OCI-M1 (cell line): ENCODE data around the gene LORICRIN.

ENCODE experiments used
- DNase-seq: peaks from one replicate; lab custom pipeline; 2025; lab: John Stamatoyannopoulos, UW

Gene LORICRIN

GRCh38 chr1:153250166-153250565 lies 9.3 kb upstream of the LORICRIN start:
- DNase-seq = no peak

GRCh38 chr1:153251087-153251486 lies 8.4 kb upstream of the LORICRIN start:
- DNase-seq = no peak

GRCh38 chr1:153251562-153251961 lies 7.9 kb upstream of the LORICRIN start:
- peak; percentile 58 for DNase-seq

- no peak for DNase-seq
Measured at GRCh38 chr1:153251988-153252387, 7.5 kb upstream of the LORICRIN start.

- no peak for DNase-seq
Measured at GRCh38 chr1:153253076-153253475, 6.4 kb upstream of the LORICRIN start.

GRCh38 chr1:153253693-153254092 lies 5.8 kb upstream of the LORICRIN start:
- peak; percentile 35 for DNase-seq

- DNase-seq = no peak
Measured at GRCh38 chr1:153260585-153261280, 1.2 kb downstream of the LORICRIN start.

- DNase-seq = no peak
Measured at GRCh38 chr1:153261281-153262069, 2.0 kb downstream of the LORICRIN start.

- DNase-seq = no peak
Measured at GRCh38 chr1:153262070-153262366, 2.5 kb downstream of the LORICRIN start.

- DNase-seq = no peak
Measured at GRCh38 chr1:153262462-153263157, 3.1 kb downstream of the LORICRIN start.

- DNase-seq = no peak
Measured at GRCh38 chr1:153265457-153265856, 6.0 kb downstream of the LORICRIN start.

GRCh38 chr1:153271711-153272110 lies 12.2 kb downstream of the LORICRIN start:
- no peak for DNase-seq

GRCh38 chr1:153272186-153272585 lies 12.7 kb downstream of the LORICRIN start:
- DNase-seq = no peak

GRCh38 chr1:153277852-153278251 lies 18.4 kb downstream of the LORICRIN start:
- peak; percentile 30 for DNase-seq

GRCh38 chr1:153288634-153289275 lies 29.3 kb downstream of the LORICRIN start:
- peak; percentile 67 for DNase-seq

GRCh38 chr1:153291514-153291913 lies 32.0 kb downstream of the LORICRIN start:
- no peak for DNase-seq

- no peak for DNase-seq
Measured at GRCh38 chr1:153292185-153292584, 32.7 kb downstream of the LORICRIN start.

- DNase-seq = no peak
Measured at GRCh38 chr1:153292740-153293479, 33.4 kb downstream of the LORICRIN start.

GRCh38 chr1:153293480-153293775 lies 33.9 kb downstream of the LORICRIN start:
- DNase-seq = no peak

- DNase-seq = no peak
Measured at GRCh38 chr1:153293851-153294250, 34.4 kb downstream of the LORICRIN start.

GRCh38 chr1:153302308-153302707 lies 42.8 kb downstream of the LORICRIN start:
- no peak for DNase-seq

GRCh38 chr1:153305682-153306081 lies 46.2 kb downstream of the LORICRIN start:
- DNase-seq = no peak
